DMS 273 treated with DMSO at 0.1 percent for 48 hours (cell line): ENCODE data around the gene BRI3BP.
"Not testable (repeated sequence)": the region's sequence is repeated elsewhere in the genome, so short reads cannot be mapped to it uniquely, and the experiment has no call there.

ENCODE experiments used
- DNase-seq: peaks from one replicate; lab custom pipeline; 2025; lab: John Stamatoyannopoulos, UW

The BRI3BP gene

GRCh38 chr12:125023065-125023464 is 29.6 kb downstream of the BRI3BP start:
- DNase-seq: no peak

- no peak for DNase-seq
These were observed 31.6 kb downstream of the BRI3BP start for GRCh38 chr12:125024949-125025563.

GRCh38 chr12:125025606-125026235 is 32.3 kb downstream of the BRI3BP start:
- DNase-seq: no peak

GRCh38 chr12:125028106-125028505 is 34.7 kb downstream of the BRI3BP start:
- no peak for DNase-seq

DNA sequence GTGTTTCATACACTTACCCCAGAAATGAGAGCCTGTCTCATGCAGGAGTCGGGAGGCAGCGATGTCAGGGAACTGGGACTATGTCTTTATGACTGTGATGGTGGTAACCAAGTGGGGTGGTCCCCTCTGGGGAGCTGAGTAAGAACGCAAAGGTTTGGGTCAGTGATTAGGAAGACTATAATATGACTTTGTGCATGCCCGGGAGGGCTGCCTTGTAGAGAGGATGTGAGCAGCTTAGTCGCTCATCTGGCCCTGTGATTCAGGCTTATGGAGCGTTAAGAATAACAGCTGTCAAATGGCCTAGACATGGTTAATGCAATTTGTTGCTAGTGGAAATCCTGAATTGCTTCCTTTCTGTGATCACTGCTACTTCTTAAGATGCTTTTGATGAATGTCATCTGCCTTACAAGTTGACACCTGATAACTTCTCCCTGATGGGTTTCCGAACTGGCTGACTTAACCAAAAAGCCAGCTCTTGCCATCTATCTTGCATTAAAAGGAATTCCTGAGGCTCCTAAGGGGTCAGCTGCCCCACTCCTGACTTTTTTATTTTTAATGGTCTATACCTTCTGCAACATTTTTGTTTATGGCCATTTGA is 36.4 kb downstream of the BRI3BP start:
- no peak for DNase-seq

- DNase-seq: not testable (repeated sequence)
These were observed 38.0 kb downstream of the BRI3BP start for GRCh38 chr12:125031471-125031870.

DNA sequence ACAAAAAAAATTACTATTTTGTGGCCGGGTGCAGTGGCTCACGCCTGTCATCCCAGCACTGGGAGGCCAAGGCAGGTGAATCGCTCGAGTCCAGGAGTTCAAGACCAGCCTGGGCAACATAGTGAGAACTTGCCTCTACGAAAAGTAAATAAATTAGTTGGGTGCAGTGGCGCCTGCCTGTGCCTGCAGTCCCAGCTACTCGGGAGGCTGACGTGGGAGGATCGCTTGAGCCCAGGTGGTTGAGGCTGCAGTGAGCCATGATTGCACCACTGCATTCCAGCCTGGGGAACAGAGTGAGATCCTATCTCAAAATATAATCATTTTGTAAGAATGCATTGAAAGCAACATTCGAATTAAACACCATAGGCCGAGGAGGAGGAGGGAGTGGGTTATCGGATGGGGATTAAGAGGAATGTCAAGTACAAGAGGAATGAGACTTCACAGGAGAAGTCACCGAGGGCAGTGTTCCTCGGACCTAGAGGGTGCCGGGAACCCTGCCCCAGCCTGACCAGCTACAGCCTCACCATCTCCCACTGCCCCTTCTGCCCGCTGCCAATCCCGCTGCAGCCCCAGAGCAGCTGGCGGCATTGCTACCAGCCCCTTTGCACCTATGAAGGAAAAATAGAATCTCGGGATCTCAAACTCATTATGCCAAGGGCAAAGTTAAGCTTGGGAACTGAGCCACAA is 39.2 kb downstream of the BRI3BP start:
- DNase-seq: no peak

GRCh38 chr12:125033288-125033687 is 39.8 kb downstream of the BRI3BP start:
- no peak for DNase-seq

GRCh38 chr12:125038976-125039625 is 45.7 kb downstream of the BRI3BP start:
- no peak for DNase-seq

- no peak for DNase-seq
These were observed 55.6 kb downstream of the BRI3BP start for GRCh38 chr12:125049093-125049458.

DNA sequence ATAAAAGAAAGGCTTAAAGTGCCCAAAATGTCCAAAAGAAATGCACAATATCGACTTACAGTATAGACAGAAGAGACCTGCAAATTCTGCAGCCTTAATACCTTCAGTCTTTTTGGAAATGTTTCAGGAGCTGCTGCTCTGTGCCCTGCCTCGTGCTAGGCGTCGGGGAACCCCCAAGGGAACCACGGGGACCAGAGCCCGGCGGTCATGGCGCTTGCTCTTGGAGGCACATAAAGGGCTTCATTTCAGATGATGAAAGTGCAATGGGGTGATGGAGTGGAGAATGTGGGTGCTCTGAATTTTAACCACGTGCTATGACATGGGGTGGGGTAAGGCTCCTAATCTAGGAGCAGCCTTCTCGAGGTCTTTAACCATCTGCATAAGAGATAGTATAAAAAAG is 57.0 kb downstream of the BRI3BP start:
- DNase-seq: no peak

GRCh38 chr12:125050868-125051267 is 57.4 kb downstream of the BRI3BP start:
- DNase-seq: no peak

DNA sequence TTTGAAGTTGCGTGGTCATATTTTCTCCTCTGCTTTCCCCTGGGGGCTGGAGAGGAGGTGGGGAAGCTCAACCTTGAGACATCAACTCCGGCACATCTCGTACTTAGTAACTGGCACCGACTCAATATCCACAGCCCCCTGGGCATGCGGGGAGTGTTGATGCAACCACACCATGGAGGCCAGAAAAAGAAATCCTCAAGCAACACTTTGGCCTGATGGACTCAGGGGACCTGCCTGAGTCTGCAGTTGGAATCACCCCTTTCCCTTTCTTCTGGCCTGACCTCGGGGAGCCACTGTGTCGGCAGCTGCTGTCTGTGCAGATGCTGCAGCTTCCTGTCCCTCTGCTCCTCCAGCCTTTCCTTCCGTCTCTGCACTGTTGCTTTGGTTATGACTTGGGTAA is 60.4 kb downstream of the BRI3BP start:
- DNase-seq: no peak

GRCh38 chr12:125055591-125055990 is 62.1 kb downstream of the BRI3BP start:
- DNase-seq: no peak

- no peak for DNase-seq
These were observed 62.9 kb downstream of the BRI3BP start for GRCh38 chr12:125056306-125056705.

- DNase-seq: no peak
These were observed 64.3 kb downstream of the BRI3BP start for GRCh38 chr12:125057708-125058107.

DNA sequence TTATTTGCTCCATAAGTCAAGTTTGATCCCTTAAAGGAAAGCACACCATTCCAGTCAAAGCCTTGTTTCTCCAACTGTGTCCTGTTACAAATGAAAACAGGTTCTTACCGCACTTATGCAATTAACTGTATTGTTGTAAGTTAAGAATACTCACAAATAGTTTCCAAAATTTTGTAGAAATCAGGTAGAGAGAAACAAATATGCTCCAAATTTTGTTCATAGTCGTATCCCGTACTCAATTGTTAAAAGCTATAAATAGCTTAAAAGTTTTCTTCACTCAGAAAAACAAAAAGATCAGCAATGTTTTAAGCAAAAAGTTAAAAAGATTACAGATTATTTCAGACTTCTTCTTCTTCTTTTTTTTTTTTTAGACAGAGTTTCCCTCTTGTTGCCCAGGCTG is 67.8 kb downstream of the BRI3BP start:
- no peak for DNase-seq

GRCh38 chr12:125063522-125063921 is 70.1 kb downstream of the BRI3BP start:
- not testable (repeated sequence) for DNase-seq

- DNase-seq: no peak
These were observed 71.0 kb downstream of the BRI3BP start for GRCh38 chr12:125064492-125064891.

GRCh38 chr12:125065021-125065918 is 71.8 kb downstream of the BRI3BP start, which contains the start of gene AACS:
AACS (plus strand) TSS chr12:125065435; CDS start chr12:125065585, 150 bp downstream.
- no peak for DNase-seq

- DNase-seq: no peak
These were observed 72.6 kb downstream of the BRI3BP start for GRCh38 chr12:125065919-125066570.
